Peyer's patch (tissue), 4 donors: ENCODE data around the gene CIB4.

ENCODE experiments used
- CTCF ChIP-seq, 6 experiments: fragments of 450-650 bp in 4 of 6; fragments of 200-600 bp in 2 of 6; sonication (generic) in 1 of 6; IDR thresholded peaks; one replicate each; pipeline ENCODE4 v1.5.1; 2017 to 2019; ENCODE audit warnings: antibody characterized with exemption in 6 of 6, mild to moderate bottlenecking in 3 of 6, moderate library complexity in 1 of 6
- POLR2A ChIP-seq, 2 donors: fragments of 450-650 bp; IDR thresholded peaks; one replicate each; pipeline ENCODE4 v1.5.1; 2017; ENCODE audit warnings: antibody characterized with exemption in 2 of 2, mild to moderate bottlenecking in 2 of 2, moderate library complexity in 2 of 2

- TF ChIP-seq CTCF (IDR thresholded peaks at IDR 0.05) (no peak), POLR2A (IDR thresholded peaks at IDR 0.05) (no peak)
Observed at GRCh38 chr2:26570083-26570430, 71.1 kb downstream of the CIB4 start.
